Gastroesophageal sphincter (tissue), 3 donors: ENCODE measurements around the gene GALNTL6.

Experiments used
- CTCF ChIP-seq, 4 experiments: fragments of 200-600 bp in 2 of 4; fragments of 450-650 bp in 2 of 4; sonication (generic) in 1 of 4; IDR thresholded peaks; one replicate each; pipeline ENCODE4 v1.5.1; 2017 to 2019; ENCODE audit warnings: antibody characterized with exemption in 4 of 4, mild to moderate bottlenecking in 2 of 4, moderate library complexity in 2 of 4
- EP300 ChIP-seq: sonication (generic); formaldehyde crosslinking; IDR thresholded peaks from one replicate; pipeline ENCODE4 v1.6.1; 2017; ENCODE audit warnings: antibody characterized with exemption, mild to moderate bottlenecking
- POLR2A ChIP-seq, 2 donors: fragments of 450-650 bp; IDR thresholded peaks; one replicate each; pipeline ENCODE4 v1.6.1; 2017; ENCODE audit warnings: antibody characterized with exemption in 2 of 2, mild to moderate bottlenecking in 2 of 2, moderate library complexity in 1 of 2
- POLR2AphosphoS5 ChIP-seq: sonication (generic); formaldehyde crosslinking; IDR thresholded peaks from one replicate; pipeline ENCODE4 v1.6.1; 2017; ENCODE audit warnings: antibody characterized with exemption

DNA sequence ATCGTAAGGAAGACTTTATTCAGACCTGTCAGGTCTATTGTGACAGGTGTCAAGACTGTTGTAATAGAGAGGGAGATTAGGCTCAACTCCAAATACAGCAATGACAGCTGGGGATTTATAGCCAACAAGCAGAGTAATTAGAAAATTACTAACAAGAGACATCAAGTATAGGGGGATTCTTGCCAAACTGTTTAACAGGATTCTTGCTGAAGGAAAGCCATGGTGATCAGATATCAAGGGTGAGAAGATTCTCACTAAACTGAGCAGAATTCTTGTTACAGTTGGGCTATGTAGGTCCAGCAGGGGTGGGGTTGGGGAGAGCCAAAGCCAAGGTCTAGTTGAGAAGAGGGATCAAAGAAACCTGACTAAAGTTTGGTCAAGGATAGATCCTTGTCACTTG lies 894.4 kb downstream of the GALNTL6 start:
- TF ChIP-seq CTCF (IDR thresholded peaks at IDR 0.05) (no peak), EP300 (no peak), POLR2A (IDR thresholded peaks at IDR 0.05) (no peak), POLR2AphosphoS5 (no peak)
